SHP77 treated with DMSO at 0.1 percent for 48 hours (cell line): ENCODE data around the gene SRP68.
A peak's percentile ranks its signal among the peaks of the same experiment; 100 is the strongest.

Experiments
- DNase-seq: peaks from one replicate; lab custom pipeline; 2025; lab: John Stamatoyannopoulos, UW

Gene SRP68

GRCh38 chr17:76017481-76018339 lies 54.6 kb downstream of the SRP68 start:
- no peak for DNase-seq

DNA sequence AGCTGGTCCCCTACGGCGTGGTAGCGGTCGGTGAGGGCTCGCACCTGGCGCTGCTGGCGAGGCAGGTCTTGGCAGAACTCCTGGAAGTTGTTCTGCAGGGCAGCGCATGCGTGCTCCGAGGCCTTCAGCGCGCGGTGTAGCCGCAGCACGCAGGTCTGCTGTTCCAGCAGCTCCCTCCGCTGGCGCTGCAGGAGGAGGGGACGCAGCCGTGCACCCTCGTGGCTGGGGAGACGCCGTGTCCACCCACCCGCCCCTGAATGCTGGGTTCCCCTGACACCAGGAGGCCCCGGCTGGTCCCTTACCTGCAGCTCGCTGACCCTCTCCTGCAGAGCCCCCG lies 57.4 kb downstream of the SRP68 start:
- peak; percentile 83 for DNase-seq

DNA sequence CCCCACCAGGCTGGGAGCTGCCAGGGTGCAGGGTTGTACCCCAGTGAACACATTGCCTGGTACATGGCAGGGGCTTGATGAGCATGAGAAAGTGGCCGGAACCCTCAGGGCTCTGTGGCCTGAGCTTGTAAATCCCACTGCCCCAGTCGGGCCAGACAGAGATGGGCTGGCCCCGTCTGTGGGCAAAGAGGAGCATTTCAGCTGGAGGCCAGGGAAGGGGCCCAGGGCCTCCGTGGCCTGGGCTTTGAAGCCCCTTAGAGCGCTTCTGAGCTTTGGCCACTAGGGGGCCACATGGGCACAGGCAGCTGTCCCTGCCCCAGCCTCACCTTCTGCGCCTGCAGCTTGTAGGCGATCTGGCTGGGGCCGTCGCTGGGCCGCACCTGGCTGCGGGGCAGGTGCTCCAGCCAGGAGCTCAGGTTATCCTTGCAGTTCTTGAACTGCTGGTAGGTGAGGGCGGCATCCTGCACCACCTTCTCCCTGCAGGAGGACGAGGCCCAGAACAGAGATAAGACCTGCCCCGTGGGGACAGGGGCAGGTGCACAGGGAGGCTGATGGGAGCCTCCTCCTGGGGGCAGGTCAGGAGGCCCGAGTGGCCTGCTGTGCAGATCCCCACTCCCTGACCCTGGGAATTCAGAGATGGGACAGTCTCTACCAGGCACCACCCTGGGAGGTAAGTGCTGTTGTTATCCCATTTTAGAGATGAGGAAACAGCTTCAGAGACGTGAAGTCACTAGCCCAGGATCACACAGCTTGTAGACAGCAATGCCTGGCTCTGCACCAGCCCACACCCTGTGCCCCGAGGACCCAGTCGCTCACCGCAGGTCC lies 58.0 kb downstream of the SRP68 start:
- DNase-seq, result peak; percentile 70

- DNase-seq, result no peak
Observed at GRCh38 chr17:76013377-76013932, 58.9 kb downstream of the SRP68 start.

- DNase-seq, result no peak
Observed at GRCh38 chr17:76011951-76012350, 60.4 kb downstream of the SRP68 start.

DNA sequence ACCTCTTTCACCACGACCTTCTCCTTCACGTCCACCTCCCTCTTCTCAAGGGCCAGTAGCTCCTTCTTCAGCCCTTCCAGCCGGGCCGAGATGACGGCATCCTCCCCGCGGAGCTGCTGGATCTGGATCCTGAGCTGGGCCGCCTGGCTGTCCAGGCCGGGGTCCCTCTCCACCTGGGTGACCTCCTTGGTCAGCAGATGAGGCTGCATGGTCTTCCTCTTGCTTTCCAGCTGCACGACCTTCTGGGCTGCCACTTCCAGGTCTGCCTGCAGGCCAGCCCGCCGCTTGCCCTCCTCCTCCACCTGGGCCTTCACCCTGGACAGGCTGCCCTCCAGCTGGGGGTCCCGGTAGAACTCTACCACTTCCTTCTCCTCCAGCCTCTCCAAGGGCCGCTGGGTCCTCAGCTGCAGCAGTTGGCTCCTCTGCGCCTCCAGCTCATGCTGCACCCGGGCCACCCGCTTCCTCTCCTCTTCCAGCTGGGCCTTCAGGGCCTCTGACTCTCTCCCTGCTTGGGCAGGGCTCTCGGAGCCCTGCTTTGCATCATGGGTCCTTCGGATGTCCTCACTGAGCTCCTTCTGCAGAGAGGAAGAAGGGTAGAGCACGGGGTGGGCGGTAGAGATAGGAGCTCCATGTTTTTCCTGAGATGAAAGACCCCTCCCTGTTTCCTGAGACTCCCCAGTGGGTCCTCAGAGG lies 62.2 kb downstream of the SRP68 start:
- no peak for DNase-seq

DNA sequence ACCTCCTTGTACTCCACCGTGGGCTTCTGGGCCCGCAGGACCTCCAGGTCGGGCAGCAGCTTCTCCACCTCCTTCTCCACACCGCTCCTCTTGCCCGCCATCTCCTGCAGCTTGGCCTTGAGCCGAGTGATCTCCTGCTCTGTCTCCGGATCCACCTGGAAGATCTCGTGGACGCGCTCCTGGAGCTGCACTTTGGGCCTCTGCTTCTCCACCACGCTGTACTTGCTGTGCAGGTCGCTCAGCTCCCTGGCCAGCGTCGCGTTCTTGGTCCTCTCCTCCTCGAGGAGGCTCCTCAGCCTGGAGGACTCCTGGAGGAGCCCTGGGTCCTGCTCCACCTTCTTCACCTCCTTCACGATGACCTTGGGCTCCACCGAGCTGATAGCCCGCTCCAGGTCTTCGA lies 62.9 kb downstream of the SRP68 start:
- DNase-seq, result no peak

- DNase-seq, result no peak
Observed at GRCh38 chr17:76008630-76009425, 63.5 kb downstream of the SRP68 start.

- no peak for DNase-seq
Observed at GRCh38 chr17:76008208-76008607, 64.1 kb downstream of the SRP68 start.

DNA sequence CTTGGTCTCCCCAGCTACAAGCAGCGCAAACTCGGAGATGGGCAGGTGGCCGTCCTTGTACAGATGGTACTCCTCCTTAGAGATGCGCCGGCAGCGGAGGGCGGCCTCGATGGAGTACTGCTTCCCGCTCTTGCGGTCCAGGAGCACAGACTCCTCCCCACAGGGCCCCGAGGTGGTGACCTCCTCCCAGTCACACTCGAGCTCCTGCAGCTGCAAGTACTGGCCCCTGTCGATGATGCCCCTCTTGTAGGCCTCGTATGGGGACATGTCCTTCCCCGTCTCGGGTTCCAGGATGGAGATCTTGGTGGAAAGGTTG lies 64.5 kb downstream of the SRP68 start:
- DNase-seq, result no peak

DNA sequence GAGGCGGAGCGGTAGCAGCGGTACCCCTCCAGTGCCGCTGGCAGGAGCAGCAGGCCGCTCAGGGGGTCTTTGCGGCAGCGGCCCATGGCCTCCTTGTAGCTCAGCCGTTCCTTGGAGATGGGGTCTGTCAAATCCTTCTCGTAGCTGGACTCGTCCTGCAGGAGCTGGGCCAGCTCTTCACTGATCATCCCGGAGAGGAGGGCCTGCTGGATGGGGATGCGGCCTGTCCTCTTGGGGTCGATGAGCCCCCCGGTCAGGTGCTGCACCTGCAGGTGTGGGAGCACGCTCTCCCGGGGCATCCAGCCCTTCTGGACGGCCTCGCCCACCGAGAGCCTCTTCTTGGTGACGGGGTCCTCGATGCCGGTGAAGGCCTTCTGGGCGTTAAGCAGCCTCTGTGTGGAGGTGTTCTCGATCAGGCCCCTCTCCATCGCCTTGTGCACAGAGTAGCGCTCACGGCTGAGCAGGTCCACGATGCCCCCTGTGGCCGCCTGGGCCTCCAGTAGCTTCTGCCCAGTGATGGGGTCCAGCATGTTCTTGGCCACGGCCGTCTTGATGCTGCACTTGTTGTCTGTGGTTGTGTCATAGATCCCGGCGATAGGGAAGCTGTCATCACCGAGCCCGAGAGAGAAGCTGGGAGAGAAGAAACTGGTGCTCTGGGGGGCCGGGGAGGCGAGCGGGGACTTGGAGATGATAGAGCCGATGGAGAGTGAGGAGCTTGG lies 65.0 kb downstream of the SRP68 start:
- DNase-seq, result no peak

DNA sequence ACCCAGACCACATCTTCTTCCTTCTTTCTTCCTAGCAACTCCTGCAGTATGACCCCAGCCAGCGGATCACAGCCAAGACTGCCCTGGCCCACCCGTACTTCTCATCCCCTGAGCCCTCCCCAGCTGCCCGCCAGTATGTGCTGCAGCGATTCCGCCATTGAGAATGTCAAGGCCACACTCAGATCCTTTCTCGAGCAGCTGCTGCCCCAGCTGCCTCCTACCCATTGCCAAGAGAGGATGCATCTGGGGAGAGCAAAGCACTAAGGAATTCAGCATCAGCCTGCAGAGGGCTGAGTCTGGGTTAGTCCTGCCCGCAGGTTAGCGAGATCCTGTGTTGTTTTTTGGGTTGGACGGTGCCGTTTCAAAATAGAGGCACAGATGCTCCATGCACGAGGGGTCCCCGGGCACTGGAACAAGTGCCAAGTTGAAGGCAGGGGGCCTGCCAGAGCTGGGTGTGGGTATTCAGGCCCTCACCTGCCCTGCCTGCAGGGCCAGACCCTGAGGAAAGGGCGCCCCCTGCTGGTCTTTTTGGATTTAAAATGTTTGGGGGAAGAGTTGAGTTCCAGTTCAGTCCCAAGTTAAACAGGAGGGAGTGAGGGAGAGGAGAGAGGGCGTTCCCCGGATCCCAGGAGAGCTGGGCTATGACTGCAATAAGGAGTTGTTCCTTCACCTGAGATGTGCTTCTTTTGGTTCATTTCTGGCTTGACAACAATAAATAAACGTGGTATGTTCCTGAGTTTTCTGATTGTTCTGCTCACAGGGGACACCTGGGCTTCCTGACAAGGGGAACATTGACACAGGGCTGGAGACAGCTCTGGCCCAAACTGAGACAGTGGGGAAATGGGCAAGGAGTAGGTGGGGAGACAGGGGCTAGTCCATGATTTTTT lies 66.8 kb downstream of the SRP68 start:
- peak; percentile 71 for DNase-seq

GRCh38 chr17:76004750-76005262 lies 67.5 kb downstream of the SRP68 start:
- DNase-seq, result no peak

DNA sequence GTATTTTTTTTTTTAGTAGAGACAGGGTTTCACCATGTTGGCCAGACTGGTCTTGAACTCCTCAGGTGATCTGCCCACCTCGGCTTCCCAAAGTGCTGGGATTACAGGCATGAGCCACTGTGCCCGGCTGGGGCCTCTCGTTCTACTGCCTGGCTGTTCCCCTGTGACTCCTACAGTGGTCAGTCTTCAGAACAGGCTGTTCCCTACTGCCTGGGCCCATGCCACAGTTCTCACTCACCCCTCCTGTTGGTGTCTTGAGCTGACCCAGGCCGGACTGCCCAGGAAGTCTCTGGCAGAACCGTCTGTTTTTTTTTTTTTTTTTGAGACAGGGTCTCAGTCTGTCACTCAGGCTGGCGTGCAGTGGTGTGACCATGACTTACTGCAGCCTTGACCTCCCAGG lies 68.4 kb downstream of the SRP68 start:
- DNase-seq, result no peak

DNA sequence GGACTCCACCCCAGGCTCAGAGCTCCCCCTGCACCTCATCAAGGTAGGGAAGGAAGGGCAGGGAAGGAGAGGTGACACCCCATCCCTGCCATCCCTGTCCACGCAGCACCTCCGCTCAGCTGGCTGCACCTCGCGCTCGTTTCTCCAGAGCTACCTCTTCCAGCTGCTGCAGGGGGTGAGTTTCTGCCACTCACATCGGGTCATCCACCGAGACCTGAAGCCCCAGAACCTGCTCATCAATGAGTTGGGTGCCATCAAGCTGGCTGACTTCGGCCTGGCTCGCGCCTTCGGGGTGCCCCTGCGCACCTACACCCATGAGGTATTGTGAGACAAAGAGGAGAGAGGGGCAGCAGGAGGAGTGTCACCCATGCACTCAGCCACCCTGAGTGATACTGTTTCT lies 70.2 kb downstream of the SRP68 start:
- DNase-seq, result no peak

DNA sequence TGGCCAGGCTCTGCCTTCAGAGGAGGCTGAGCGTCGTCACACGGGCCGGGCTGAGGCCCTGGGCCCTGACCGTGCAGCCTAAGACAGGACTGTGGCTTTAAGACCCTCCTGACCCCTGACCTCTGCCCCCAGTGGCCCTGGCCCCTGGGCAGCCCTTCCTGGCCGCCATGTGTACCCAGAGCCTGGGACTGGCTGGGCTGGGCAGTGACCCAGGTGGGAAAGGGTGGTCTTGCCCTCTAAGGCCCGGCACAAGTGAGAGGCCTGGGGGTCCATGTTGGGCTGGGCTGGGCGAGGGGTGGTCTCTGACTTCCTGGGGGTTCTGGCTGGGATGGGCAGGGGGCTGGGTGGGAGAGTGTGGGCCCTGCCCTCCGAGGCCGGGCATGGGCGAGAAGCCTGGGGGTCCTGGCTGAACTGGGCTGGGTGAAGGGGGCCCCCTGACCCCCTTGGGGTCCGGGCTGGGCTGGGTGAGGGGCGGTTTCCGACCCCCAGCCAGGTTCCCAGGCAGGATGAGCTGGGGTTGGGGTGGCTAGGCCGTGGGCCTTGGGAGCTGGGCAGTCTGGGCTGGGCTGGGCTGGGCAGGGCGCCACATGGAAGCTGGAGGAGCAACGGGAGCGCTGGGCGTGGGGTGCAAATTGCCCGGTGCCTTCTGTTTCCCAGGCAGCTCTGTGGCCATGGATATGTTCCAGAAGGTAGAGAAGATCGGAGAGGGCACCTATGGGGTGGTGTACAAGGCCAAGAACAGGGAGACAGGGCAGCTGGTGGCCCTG lies 71.4 kb downstream of the SRP68 start, which contains the start of gene CDK3:
Gene CDK3, plus strand, starts transcription at position 101 of the 767 bp plus-strand sequence. Its CDS starts 571 bp downstream, at position 672.
- no peak for DNase-seq

GRCh38 chr17:76000016-76000754 lies 72.1 kb downstream of the SRP68 start:
- DNase-seq, result peak; percentile 48

DNA sequence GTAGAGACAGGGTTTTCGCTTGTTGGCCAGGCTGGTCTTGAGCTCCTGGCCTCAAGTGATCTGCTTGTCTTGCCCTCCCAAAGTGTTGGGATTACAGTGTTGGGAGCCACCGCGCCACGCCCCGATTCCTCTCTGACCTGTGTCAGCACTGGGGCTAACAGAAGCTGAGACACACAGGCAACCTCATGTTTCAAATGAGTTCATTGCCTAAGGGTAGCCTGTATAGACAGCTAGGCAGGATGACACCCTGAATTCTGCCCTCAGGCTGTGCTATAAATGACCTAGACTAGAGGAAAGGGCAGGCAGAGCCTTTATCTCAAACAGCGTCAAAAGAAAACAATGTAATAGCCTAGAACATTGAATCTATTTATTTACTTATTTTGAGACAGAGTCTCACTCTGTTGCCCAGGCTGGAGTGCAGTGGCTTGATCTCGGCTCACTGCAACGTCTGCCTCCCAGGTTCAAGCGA lies 74.0 kb downstream of the SRP68 start:
- DNase-seq, result no peak
